GM12873 (cell line): ENCODE measurements around the gene PCYT1A.

Source experiments
- CTCF ChIP-seq: IDR thresholded peaks from 2 replicates; pipeline ENCODE4 v1.5.1; 2012; ENCODE audit warnings: low read depth, mild to moderate bottlenecking, moderate library complexity, low read length, control low read depth; ENCODE audit not compliant: insufficient read depth; ENCODE audit errors: missing control alignments

The PCYT1A gene

GRCh38 chr3:196323691-196324090 lies 36.2 kb upstream of the PCYT1A start:
- TF ChIP-seq CTCF, result no peak

GRCh38 chr3:196323016-196323415 lies 35.5 kb upstream of the PCYT1A start:
- TF ChIP-seq CTCF, result no peak

- no peak for TF ChIP-seq CTCF
Measured at GRCh38 chr3:196321162-196321561, 33.6 kb upstream of the PCYT1A start.

- TF ChIP-seq CTCF, result no peak
Measured at GRCh38 chr3:196320137-196320536, 32.6 kb upstream of the PCYT1A start.

- TF ChIP-seq CTCF, result peak; percentile 11
Measured at GRCh38 chr3:196317687-196318467, 30.4 kb upstream of the PCYT1A start, which contains the start of gene DYNLT2B. Gene DYNLT2B, minus strand, starts transcription at chr3:196318240. Its CDS starts 88 bp downstream, at chr3:196318152.

- no peak for TF ChIP-seq CTCF
Measured at GRCh38 chr3:196315821-196316220, 28.3 kb upstream of the PCYT1A start.

- no peak for TF ChIP-seq CTCF
Measured at GRCh38 chr3:196314597-196314996, 27.1 kb upstream of the PCYT1A start.
